ENCODE data around the gene SPRED2.
"Not testable (repeated sequence)": the region's sequence is repeated elsewhere in the genome, so short reads cannot be mapped to it uniquely, and the experiment has no call there.

GRCh38 chr2:65337915-65338314 lies 94.5 kb downstream of the SPRED2 start:
- TF ChIP-seq YY1 (IDR thresholded peaks at IDR 0.05; ENCODE audit: insufficient read depth, insufficient read length); SUZ12 (IDR thresholded peaks at IDR 0.05; ENCODE audit: extremely low read depth, insufficient read depth, insufficient read length); ZNF274 (IDR thresholded peaks at IDR 0.05; ENCODE audit: low read depth, low read length): not testable (repeated sequence)
